Adrenal gland (tissue), 5 donors: ENCODE data around the gene TBC1D30.

Experiments used
- POLR2A ChIP-seq, 2 donors: fragments of 450-650 bp; IDR thresholded peaks; one replicate each; pipeline ENCODE4 v1.6.1; 2017; ENCODE audit warnings: antibody characterized with exemption in 2 of 2, mild to moderate bottlenecking in 2 of 2, moderate library complexity in 1 of 2
- TF ChIP-seq, protein P1 (sequence below), 6 experiments: fragments of 450-650 bp in 4 of 6; fragments of 200-600 bp in 2 of 6; sonication (generic) in 1 of 6; IDR thresholded peaks; 1 replicate in 5 of 6; 2 replicates in 1 of 6; pipeline versions ENCODE4 v1.5.1 to v1.8.0; 2016 to 2021; ENCODE audit warnings: antibody characterized with exemption in 6 of 6, mild to moderate bottlenecking in 2 of 6, moderate library complexity in 1 of 6
- donor health status: DM: no; HTN: no; CAD: no.

GRCh38 chr12:64792128-64792527, 32.3 kb upstream of the TBC1D30 start:
- TF ChIP-seq, protein P1, sequence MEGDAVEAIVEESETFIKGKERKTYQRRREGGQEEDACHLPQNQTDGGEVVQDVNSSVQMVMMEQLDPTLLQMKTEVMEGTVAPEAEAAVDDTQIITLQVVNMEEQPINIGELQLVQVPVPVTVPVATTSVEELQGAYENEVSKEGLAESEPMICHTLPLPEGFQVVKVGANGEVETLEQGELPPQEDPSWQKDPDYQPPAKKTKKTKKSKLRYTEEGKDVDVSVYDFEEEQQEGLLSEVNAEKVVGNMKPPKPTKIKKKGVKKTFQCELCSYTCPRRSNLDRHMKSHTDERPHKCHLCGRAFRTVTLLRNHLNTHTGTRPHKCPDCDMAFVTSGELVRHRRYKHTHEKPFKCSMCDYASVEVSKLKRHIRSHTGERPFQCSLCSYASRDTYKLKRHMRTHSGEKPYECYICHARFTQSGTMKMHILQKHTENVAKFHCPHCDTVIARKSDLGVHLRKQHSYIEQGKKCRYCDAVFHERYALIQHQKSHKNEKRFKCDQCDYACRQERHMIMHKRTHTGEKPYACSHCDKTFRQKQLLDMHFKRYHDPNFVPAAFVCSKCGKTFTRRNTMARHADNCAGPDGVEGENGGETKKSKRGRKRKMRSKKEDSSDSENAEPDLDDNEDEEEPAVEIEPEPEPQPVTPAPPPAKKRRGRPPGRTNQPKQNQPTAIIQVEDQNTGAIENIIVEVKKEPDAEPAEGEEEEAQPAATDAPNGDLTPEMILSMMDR (IDR thresholded peaks at IDR 0.05): no peak
- no peak for TF ChIP-seq POLR2A (IDR thresholded peaks at IDR 0.05)
